DMS153 treated with DMSO at 0.1 percent for 48 hours (cell line): ENCODE data around the gene XCL2.

Experiments
- DNase-seq: peaks from one replicate; lab custom pipeline; 2025; ENCODE audit not compliant: unreplicated experiment; lab: John Stamatoyannopoulos, UW

Gene XCL2

GRCh38 chr1:168518201-168518689 lies 25.6 kb downstream of the XCL2 start:
- DNase-seq = no peak

- DNase-seq = no peak
These were observed 29.3 kb downstream of the XCL2 start for GRCh38 chr1:168514455-168514854.

- no peak for DNase-seq
These were observed 30.0 kb downstream of the XCL2 start for GRCh38 chr1:168513656-168514404.

- no peak for DNase-seq
These were observed 30.8 kb downstream of the XCL2 start for GRCh38 chr1:168512864-168513595.

- DNase-seq = no peak
These were observed 33.7 kb downstream of the XCL2 start for GRCh38 chr1:168509875-168510791.

GRCh38 chr1:168509210-168509609 lies 34.6 kb downstream of the XCL2 start:
- DNase-seq = no peak

GRCh38 chr1:168507828-168508227 lies 36.0 kb downstream of the XCL2 start:
- no peak for DNase-seq

GRCh38 chr1:168507231-168507630 lies 36.6 kb downstream of the XCL2 start:
- no peak for DNase-seq

GRCh38 chr1:168506204-168506819 lies 37.5 kb downstream of the XCL2 start:
- no peak for DNase-seq

GRCh38 chr1:168505006-168505405 lies 38.8 kb downstream of the XCL2 start:
- no peak for DNase-seq

- DNase-seq = no peak
These were observed 39.5 kb downstream of the XCL2 start for GRCh38 chr1:168504064-168504837.

- no peak for DNase-seq
These were observed 44.1 kb downstream of the XCL2 start for GRCh38 chr1:168499688-168500049.

- DNase-seq = no peak
These were observed 44.7 kb downstream of the XCL2 start for GRCh38 chr1:168498956-168499687.

- DNase-seq = no peak
These were observed 45.6 kb downstream of the XCL2 start for GRCh38 chr1:168498159-168498631.

- no peak for DNase-seq
These were observed 46.3 kb downstream of the XCL2 start for GRCh38 chr1:168497376-168497950.

GRCh38 chr1:168491527-168492164 lies 52.2 kb downstream of the XCL2 start:
- no peak for DNase-seq
